OCI-LY1 (cell line): ENCODE data around the gene MN1.

Experiments used
- H2AFZ ChIP-seq: fragments of 200-600 bp; sonication (generic), shearing (Covaris generic); 2 replicates; pipeline ENCODE4 v1.6.0; 2014; ENCODE audit warnings: antibody characterized with exemption, mild to moderate bottlenecking, low read length
- H3F3A ChIP-seq: fragments of 200-600 bp; sonication (generic), shearing (Covaris generic); 2 replicates; pipeline ENCODE4 v1.6.0; 2014; ENCODE audit warnings: mild to moderate bottlenecking, antibody characterized with exemption, low read length, moderate library complexity; ENCODE audit not compliant: insufficient read depth
- H3K27ac ChIP-seq: fragments of 200-600 bp; sonication (generic); 2 replicates; pipeline ENCODE4 v1.5.1; 2014; ENCODE audit warnings: low read length, mixed run types, mild to moderate bottlenecking, low read depth; ENCODE audit not compliant: poor library complexity, severe bottlenecking
- H3K27me3 ChIP-seq: fragments of 200-600 bp; sonication (generic); 2 replicates; pipeline ENCODE4 v1.6.0; 2014; ENCODE audit warnings: antibody characterized with exemption, mild to moderate bottlenecking, low read length, moderate library complexity; ENCODE audit not compliant: insufficient read depth
- H3K36me3 ChIP-seq: fragments of 200-600 bp; sonication (generic); 2 replicates; pipeline ENCODE4 v1.6.1; 2014; ENCODE audit warnings: mild to moderate bottlenecking, antibody characterized with exemption, low read length, moderate library complexity, mixed read lengths; ENCODE audit not compliant: insufficient read depth
- H3K4me1 ChIP-seq: fragments of 200-600 bp; sonication (generic); 2 replicates; pipeline ENCODE4 v1.5.1; 2014; ENCODE audit warnings: mild to moderate bottlenecking, low read length, moderate library complexity; ENCODE audit not compliant: insufficient read depth, severe bottlenecking
- H3K4me2 ChIP-seq: fragments of 200-600 bp; sonication (generic), shearing (Covaris generic); 2 replicates; pipeline ENCODE4 v1.6.1; 2014; ENCODE audit warnings: low read length
- H3K4me3 ChIP-seq: fragments of 200-600 bp; sonication (generic); 2 replicates; pipeline ENCODE4 v1.5.1; 2014; ENCODE audit warnings: low read length, low read depth, mild to moderate bottlenecking, mixed read lengths; ENCODE audit not compliant: poor library complexity, severe bottlenecking
- H3K79me2 ChIP-seq: fragments of 200-600 bp; shearing (Covaris generic); 2 replicates; pipeline ENCODE4 v1.6.1; 2016; ENCODE audit warnings: mixed run types, low read length, mixed read lengths; ENCODE audit not compliant: insufficient read depth
- H3K9ac ChIP-seq: fragments of 200-600 bp; sonication (generic), shearing (Covaris generic); 2 replicates; pipeline ENCODE4 v1.6.1; 2014; ENCODE audit warnings: mild to moderate bottlenecking, low read length, mixed read lengths
- H3K9me2 ChIP-seq: fragments of 200-600 bp; sonication (generic), shearing (Covaris generic); 2 replicates; pipeline ENCODE4 v1.6.1; 2014; ENCODE audit warnings: low read depth, mild to moderate bottlenecking, low read length, mixed read lengths
- H3K9me3 ChIP-seq: fragments of 200-600 bp; shearing (Covaris generic); 2 replicates; pipeline ENCODE4 v1.6.1; 2014; ENCODE audit warnings: low read length, mixed read lengths
- H4K20me1 ChIP-seq: fragments of 200-600 bp; sonication (generic), shearing (Covaris generic); 2 replicates; pipeline ENCODE4 v1.6.0; 2016; ENCODE audit warnings: mild to moderate bottlenecking, low read length; ENCODE audit not compliant: insufficient read depth
- EZH2 ChIP-seq: fragments of 200-600 bp; sonication (generic), shearing (Covaris generic); IDR thresholded peaks from 2 replicates; pipeline ENCODE4 v1.8.0; 2017; ENCODE audit warnings: borderline replicate concordance, mixed run types, mild to moderate bottlenecking, antibody characterized with exemption, low read length, moderate library complexity, mixed read lengths
- TF ChIP-seq, protein P1 (sequence below): fragments of 200-600 bp; sonication (generic), shearing (Covaris generic); IDR thresholded peaks from 2 replicates; pipeline ENCODE4 v1.5.1; 2017; ENCODE audit warnings: mild to moderate bottlenecking, antibody characterized with exemption, low read length, moderate library complexity, mixed read lengths

Gene MN1

DNA sequence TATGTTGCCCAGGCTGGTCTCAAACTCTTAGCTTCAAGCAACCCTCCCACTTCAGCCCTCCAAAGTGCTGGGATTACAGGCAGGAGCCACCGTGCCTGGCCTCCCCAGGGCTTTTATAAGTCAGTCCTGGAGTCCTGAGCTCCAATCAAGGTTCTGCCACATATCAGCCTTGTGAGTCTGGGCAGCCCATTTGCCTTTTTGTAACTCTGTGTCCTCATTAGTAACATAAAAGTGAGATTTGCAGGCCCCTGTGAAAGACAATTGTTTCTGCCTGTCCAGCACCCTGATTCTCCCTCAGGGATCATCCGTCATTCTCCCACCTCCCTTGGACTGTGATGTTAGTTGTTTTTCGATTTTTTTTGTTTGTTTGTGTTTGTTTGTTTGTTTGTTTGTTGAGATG is 89.8 kb downstream of the MN1 start:
- Histone ChIP-seq H3K27me3 (no peaks in the 10 kb centered on the region; the same call in 1 of the 2 replicates), H3K4me2 (no peak overlapping the region), H3K9ac (no peak overlapping the region), H3K36me3 (no peaks in the 10 kb centered on the region), H3K4me3 (no peak overlapping the region), H2AFZ (no peak overlapping the region), H3K4me1 (no peaks in the 10 kb centered on the region), H3K79me2 (no peaks in the 10 kb centered on the region), H3K9me2 (no peaks in the 10 kb centered on the region), H3F3A (no peaks in the 10 kb centered on the region), H4K20me1 (no peaks in the 10 kb centered on the region), H3K27ac (no peak overlapping the region), H3K9me3 (no peaks in the 10 kb centered on the region)
- TF ChIP-seq, protein P1, sequence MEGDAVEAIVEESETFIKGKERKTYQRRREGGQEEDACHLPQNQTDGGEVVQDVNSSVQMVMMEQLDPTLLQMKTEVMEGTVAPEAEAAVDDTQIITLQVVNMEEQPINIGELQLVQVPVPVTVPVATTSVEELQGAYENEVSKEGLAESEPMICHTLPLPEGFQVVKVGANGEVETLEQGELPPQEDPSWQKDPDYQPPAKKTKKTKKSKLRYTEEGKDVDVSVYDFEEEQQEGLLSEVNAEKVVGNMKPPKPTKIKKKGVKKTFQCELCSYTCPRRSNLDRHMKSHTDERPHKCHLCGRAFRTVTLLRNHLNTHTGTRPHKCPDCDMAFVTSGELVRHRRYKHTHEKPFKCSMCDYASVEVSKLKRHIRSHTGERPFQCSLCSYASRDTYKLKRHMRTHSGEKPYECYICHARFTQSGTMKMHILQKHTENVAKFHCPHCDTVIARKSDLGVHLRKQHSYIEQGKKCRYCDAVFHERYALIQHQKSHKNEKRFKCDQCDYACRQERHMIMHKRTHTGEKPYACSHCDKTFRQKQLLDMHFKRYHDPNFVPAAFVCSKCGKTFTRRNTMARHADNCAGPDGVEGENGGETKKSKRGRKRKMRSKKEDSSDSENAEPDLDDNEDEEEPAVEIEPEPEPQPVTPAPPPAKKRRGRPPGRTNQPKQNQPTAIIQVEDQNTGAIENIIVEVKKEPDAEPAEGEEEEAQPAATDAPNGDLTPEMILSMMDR, result no peak
- TF ChIP-seq EZH2, result no peak

GRCh38 chr22:27711012-27711411 is 90.5 kb downstream of the MN1 start:
- H4K20me1 ChIP-seq, result no peaks in the 10 kb centered on the region
- H3K27ac ChIP-seq, result no peak overlapping the region
- H2AFZ ChIP-seq, result no peak overlapping the region
- H3F3A ChIP-seq, result no peaks in the 10 kb centered on the region
- H3K9ac ChIP-seq, result no peak overlapping the region
- no peaks in the 10 kb centered on the region for H3K9me3 ChIP-seq
- TF ChIP-seq EZH2, result no peak
- TF ChIP-seq, protein P1, result no peak
- H3K27me3 ChIP-seq, result no peaks in the 10 kb centered on the region; the same call in 1 of the 2 replicates
- no peaks in the 10 kb centered on the region for H3K4me1 ChIP-seq
- no peaks in the 10 kb centered on the region for H3K36me3 ChIP-seq
- H3K4me3 ChIP-seq, result no peak overlapping the region
- H3K79me2 ChIP-seq, result no peaks in the 10 kb centered on the region
- no peaks in the 10 kb centered on the region for H3K9me2 ChIP-seq
- H3K4me2 ChIP-seq, result no peak overlapping the region

DNA sequence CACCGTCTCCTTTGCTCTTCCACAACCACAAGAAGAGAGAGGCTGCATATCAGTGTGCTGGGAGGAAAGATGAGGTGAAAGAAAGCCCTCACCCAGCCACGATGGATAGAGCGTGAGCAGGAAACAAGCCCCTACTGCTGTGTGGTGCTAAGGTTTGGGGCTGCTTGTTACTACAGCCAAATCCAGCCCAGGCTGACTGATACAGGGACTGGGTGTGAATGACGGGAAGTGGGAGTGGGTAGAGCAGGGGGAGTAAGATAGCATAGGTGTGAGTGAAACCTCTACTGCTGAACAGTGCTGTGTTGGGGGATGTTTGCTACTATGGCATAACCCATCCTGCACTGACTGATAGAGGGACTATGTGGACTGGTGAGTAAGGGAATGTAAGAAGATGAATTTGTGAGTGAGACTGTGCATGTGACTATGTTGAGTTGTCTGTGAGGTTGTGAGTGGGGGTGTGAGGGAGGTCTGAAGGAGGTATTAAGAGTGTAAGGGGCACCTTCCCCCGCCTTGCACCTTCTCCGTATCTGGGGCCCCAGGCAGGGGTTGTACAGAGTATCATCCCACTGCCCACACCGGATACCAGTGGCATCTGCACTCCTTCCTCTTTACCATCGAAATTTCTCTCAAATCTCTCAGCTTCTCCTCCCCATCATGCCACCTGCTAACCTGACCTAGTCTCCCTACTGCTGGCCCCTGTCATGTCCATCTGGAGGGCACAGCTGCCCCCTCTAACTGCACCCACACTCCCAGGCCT is 91.5 kb downstream of the MN1 start:
- H3K36me3 ChIP-seq, result no peaks in the 10 kb centered on the region
- TF ChIP-seq, protein P1, result no peak
- no peak for TF ChIP-seq EZH2
- no peaks in the 10 kb centered on the region for H3K9me2 ChIP-seq
- H3F3A ChIP-seq, result no peaks in the 10 kb centered on the region
- H3K4me2 ChIP-seq, result no peak overlapping the region
- no peaks in the 10 kb centered on the region for H3K79me2 ChIP-seq
- H3K27ac ChIP-seq, result no peak overlapping the region
- H2AFZ ChIP-seq, result no peak overlapping the region
- H3K27me3 ChIP-seq, result no peaks in the 10 kb centered on the region; the same call in 1 of the 2 replicates
- no peaks in the 10 kb centered on the region for H3K4me1 ChIP-seq
- no peak overlapping the region for H3K4me3 ChIP-seq
- H4K20me1 ChIP-seq, result no peaks in the 10 kb centered on the region
- H3K9ac ChIP-seq, result no peak overlapping the region
- H3K9me3 ChIP-seq, result no peaks in the 10 kb centered on the region
